HG03457 (cell line): ENCODE data around the gene TUBG1.
"Not testable (repeated sequence)": the region's sequence is repeated elsewhere in the genome, so short reads cannot be mapped to it uniquely, and the experiment has no call there.

ENCODE experiments used
- ATAC-seq: cut with Tn5 transposase; IDR thresholded peaks from one replicate; pipeline ENCODE4 v1.9.1; 2021; ENCODE audit warnings: moderate number of reproducible peaks; ENCODE audit not compliant: unreplicated experiment

The TUBG1 gene

GRCh38 chr17:42578282-42578869 is 31.1 kb upstream of the TUBG1 start:
- ATAC-seq: peak; percentile 44

GRCh38 chr17:42579794-42580551 is 29.5 kb upstream of the TUBG1 start:
- ATAC-seq: no peak

GRCh38 chr17:42581744-42582270 is 27.7 kb upstream of the TUBG1 start:
- no peak for ATAC-seq

- ATAC-seq: no peak
Observed at GRCh38 chr17:42584880-42585279, 24.6 kb upstream of the TUBG1 start.

- no peak for ATAC-seq
Observed at GRCh38 chr17:42585353-42585752, 24.1 kb upstream of the TUBG1 start.

GRCh38 chr17:42586514-42587230 is 22.8 kb upstream of the TUBG1 start:
- ATAC-seq: no peak

GRCh38 chr17:42590886-42591285 is 18.6 kb upstream of the TUBG1 start:
- ATAC-seq: no peak

GRCh38 chr17:42591411-42591810 is 18.1 kb upstream of the TUBG1 start:
- ATAC-seq: no peak

- no peak for ATAC-seq
Observed at GRCh38 chr17:42596386-42596785, 13.1 kb upstream of the TUBG1 start.

- no peak for ATAC-seq
Observed at GRCh38 chr17:42598905-42599304, 10.6 kb upstream of the TUBG1 start.

- no peak for ATAC-seq
Observed at GRCh38 chr17:42603318-42603717, 6.2 kb upstream of the TUBG1 start.

- no peak for ATAC-seq
Observed at GRCh38 chr17:42607769-42608168, 1.7 kb upstream of the TUBG1 start.

GRCh38 chr17:42608305-42609181 is 940 bp upstream of the TUBG1 start:
- peak; percentile 28 for ATAC-seq

- not testable (repeated sequence) for ATAC-seq
Observed at GRCh38 chr17:42609814-42610801, 625 bp downstream of the TUBG1 start.

- ATAC-seq: no peak
Observed at GRCh38 chr17:42612013-42612412, 2.5 kb downstream of the TUBG1 start.

- no peak for ATAC-seq
Observed at GRCh38 chr17:42613699-42614295, 4.3 kb downstream of the TUBG1 start.

- ATAC-seq: peak; percentile 24
Observed at GRCh38 chr17:42617956-42618431, 8.5 kb downstream of the TUBG1 start.

GRCh38 chr17:42618442-42619150 is 9.1 kb downstream of the TUBG1 start:
- ATAC-seq: peak; percentile 39
